ENCODE results near the gene SCG5. TPM values are rescaled to one million over a fixed set of nuclear protein-coding genes. Genes with fewer than 3 reads are reported as not detected.

SCG5 gene
- total RNA-seq, 1 donor from 2014 or later = 8.4 TPM

- peaks cover 12 to 18% (median 12%) of the 10 kb centered on the region in 3 donors for H3K4me1 ChIP-seq (ENCODE audit: control insufficient read depth in 3 of 3, insufficient read depth in 3 of 3, low read length in 3 of 3)
- no peaks in the 10 kb centered on the region for H3K9me3 ChIP-seq (ENCODE audit: control insufficient read depth in 3 of 3, low read length in 3 of 3)
- peaks cover 48 to 58% (median 52%) of the 10 kb centered on the region in 3 donors for H3K27me3 ChIP-seq (ENCODE audit: control insufficient read depth in 3 of 3, insufficient read depth in 3 of 3, low read length in 3 of 3)
- H3K9ac ChIP-seq (ENCODE audit: low read depth in 1 of 3, low read length in 3 of 3) = peak overlapping the region in 2 of 3 donors; percentile 8 to 33
- H3K4me3 ChIP-seq (ENCODE audit: low read length in 3 of 3) = peak overlapping the region in 2 of 3 donors; percentile 52 to 54
- H3K27ac ChIP-seq (ENCODE audit: low read depth, low read length) = no peak overlapping the region
- no peaks in the 10 kb centered on the region for H3K36me3 ChIP-seq (ENCODE audit: control insufficient read depth in 3 of 3, insufficient read depth in 3 of 3, low read length in 3 of 3)
Measured at GRCh38 chr15:32718821-32719716, 77.6 kb downstream of the SCG5 start.

DNA sequence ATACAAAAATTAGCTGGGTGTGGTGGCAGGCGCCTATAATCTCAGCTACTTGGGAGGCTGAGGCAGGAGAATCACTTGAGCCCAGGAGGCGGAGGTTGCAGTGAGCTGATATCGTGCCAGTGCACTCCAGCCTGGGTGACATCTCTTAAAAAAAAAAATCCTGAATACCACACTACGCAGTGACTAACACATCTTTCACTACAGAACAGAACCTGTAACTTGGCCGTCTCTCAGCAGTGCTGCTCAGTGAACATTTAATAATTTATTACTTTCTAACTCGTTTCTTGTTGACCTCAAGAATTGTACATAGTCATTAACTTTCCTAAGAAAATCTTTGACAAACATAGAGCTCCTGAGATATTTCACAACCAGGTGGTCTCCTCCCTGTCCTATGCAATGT lies 80.1 kb downstream of the SCG5 start:
- peaks cover 0 to 2% (median 0%) of the 10 kb centered on the region in 3 donors for H3K9me3 ChIP-seq (ENCODE audit: control insufficient read depth in 3 of 3, low read length in 3 of 3)
- no peak overlapping the region for H3K9ac ChIP-seq (ENCODE audit: low read depth in 1 of 3, low read length in 3 of 3)
- H3K4me1 ChIP-seq (ENCODE audit: control insufficient read depth in 3 of 3, insufficient read depth in 3 of 3, low read length in 3 of 3) = peaks cover 12 to 18% (median 12%) of the 10 kb centered on the region in 3 donors
- no peaks in the 10 kb centered on the region for H3K36me3 ChIP-seq (ENCODE audit: control insufficient read depth in 3 of 3, insufficient read depth in 3 of 3, low read length in 3 of 3)
- H3K4me3 ChIP-seq (ENCODE audit: low read length in 3 of 3) = no peak overlapping the region
- H3K27me3 ChIP-seq (ENCODE audit: control insufficient read depth in 3 of 3, insufficient read depth in 3 of 3, low read length in 3 of 3) = peaks cover 33 to 36% (median 36%) of the 10 kb centered on the region in 3 donors
- H3K27ac ChIP-seq (ENCODE audit: low read depth, low read length) = no peak overlapping the region

DNA sequence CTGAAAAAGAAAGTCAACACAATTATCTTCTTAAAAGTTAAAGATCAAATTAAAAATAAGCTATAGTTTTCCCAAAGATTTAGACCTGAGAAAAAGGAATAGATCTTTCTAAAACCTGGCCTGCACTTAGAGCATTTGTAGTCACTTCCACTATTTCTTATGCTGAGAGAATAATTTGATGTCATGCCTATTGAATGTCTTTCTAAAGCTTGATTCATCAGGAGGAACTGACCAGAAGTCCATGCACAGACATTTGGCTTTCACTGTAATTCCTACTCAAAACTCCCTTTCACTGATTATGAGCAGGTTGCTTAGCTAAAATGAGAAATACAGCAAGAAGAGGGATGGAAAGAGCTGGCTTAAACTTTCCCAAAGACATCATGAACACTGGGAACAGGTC lies 80.6 kb downstream of the SCG5 start:
- peaks cover 12 to 18% (median 12%) of the 10 kb centered on the region in 3 donors for H3K4me1 ChIP-seq (ENCODE audit: control insufficient read depth in 3 of 3, insufficient read depth in 3 of 3, low read length in 3 of 3)
- no peak overlapping the region for H3K9ac ChIP-seq (ENCODE audit: low read depth in 1 of 3, low read length in 3 of 3)
- peaks cover 27 to 31% (median 31%) of the 10 kb centered on the region in 3 donors for H3K27me3 ChIP-seq (ENCODE audit: control insufficient read depth in 3 of 3, insufficient read depth in 3 of 3, low read length in 3 of 3)
- H3K4me3 ChIP-seq (ENCODE audit: low read length in 3 of 3) = no peak overlapping the region
- no peak overlapping the region for H3K27ac ChIP-seq (ENCODE audit: low read depth, low read length)
- H3K9me3 ChIP-seq (ENCODE audit: control insufficient read depth in 3 of 3, low read length in 3 of 3) = peaks cover 0 to 2% (median 0%) of the 10 kb centered on the region in 3 donors
- H3K36me3 ChIP-seq (ENCODE audit: control insufficient read depth in 3 of 3, insufficient read depth in 3 of 3, low read length in 3 of 3) = no peaks in the 10 kb centered on the region

DNA sequence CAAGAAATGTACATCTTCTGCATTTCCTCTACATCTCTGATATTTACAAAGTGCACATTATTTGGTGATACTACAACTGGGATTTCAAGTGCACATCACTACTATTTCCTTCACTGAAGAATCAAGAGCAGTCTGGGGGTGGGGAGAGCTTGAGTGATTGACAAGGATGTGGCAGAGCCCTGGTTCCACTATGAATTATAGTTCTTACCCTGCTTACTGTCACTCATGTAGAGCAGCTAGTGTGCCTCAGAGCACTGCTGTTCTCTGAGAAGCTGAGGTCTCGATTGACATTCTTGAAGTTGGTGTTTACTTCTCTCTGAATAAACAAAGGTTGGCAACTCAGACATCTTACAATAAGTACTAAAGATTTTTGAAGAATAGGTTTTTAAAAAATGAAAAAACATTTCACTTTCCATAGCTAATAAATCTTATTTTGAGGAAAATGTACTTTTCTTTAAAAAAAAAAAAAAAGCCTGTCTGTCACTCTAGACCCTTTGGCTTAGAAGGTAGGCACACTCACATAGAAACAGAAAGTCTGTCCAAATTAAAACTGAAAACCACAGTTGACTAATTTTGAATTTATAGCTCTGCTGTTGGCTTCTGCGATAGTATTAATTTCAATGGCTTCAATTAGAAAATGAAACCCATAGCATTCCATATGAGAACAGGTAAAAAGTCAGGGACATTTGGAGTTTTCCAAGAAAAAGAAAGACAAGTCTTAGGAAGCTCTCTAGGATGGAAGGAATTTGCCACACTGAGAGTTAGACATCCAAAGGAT lies 81.8 kb downstream of the SCG5 start:
- no peaks in the 10 kb centered on the region for H3K36me3 ChIP-seq (ENCODE audit: control insufficient read depth in 3 of 3, insufficient read depth in 3 of 3, low read length in 3 of 3)
- H3K4me1 ChIP-seq (ENCODE audit: control insufficient read depth in 3 of 3, insufficient read depth in 3 of 3, low read length in 3 of 3) = peaks cover 8 to 11% (median 10%) of the 10 kb centered on the region in 3 donors
- peaks cover 0 to 5% (median under 1%) of the 10 kb centered on the region in 3 donors for H3K9me3 ChIP-seq (ENCODE audit: control insufficient read depth in 3 of 3, low read length in 3 of 3)
- H3K27ac ChIP-seq (ENCODE audit: low read depth, low read length) = no peak overlapping the region
- no peak overlapping the region for H3K4me3 ChIP-seq (ENCODE audit: low read length in 3 of 3)
- no peak overlapping the region for H3K9ac ChIP-seq (ENCODE audit: low read depth in 1 of 3, low read length in 3 of 3)
- H3K27me3 ChIP-seq (ENCODE audit: control insufficient read depth in 3 of 3, insufficient read depth in 3 of 3, low read length in 3 of 3) = peaks cover 17 to 21% (median 20%) of the 10 kb centered on the region in 3 donors

DNA sequence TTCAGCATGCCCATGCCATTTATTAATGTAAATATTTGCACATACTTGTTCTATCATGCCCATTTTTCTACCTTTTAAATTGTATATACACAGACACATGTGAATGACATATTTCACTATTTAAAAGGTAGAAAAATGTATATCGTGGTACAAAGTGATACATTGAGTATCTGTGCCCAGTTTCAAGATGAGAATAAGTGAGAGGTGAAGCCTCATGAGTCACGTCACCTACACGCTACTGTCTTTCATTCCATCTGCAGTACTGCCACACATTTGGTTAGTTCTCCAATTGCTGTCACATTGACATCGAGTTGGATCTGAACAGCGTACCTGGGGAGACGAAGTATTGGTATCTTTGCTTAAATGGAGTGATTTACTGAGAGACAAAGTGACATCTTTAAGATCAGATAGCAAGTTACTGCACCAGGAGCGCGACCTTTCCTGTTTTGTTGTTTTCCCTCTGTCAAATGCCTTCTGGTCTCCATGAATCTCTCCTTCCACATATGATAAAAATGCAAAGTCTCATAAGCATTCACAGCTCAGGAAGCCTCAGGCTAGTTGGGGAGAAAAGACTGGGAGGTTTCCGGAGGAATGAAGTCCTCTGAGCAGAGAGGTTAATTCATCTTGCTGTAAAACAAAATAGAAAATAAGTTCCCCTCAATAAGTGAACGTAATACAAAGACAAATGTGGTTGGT lies 88.3 kb downstream of the SCG5 start:
- Histone ChIP-seq H3K4me1 (ENCODE audit: control insufficient read depth in 3 of 3, insufficient read depth in 3 of 3, low read length in 3 of 3) (no peaks in the 10 kb centered on the region), H3K9me3 (ENCODE audit: control insufficient read depth in 3 of 3, low read length in 3 of 3) (peaks cover 2 to 7% (median 3%) of the 10 kb centered on the region in 3 donors), H3K27me3 (ENCODE audit: control insufficient read depth in 3 of 3, insufficient read depth in 3 of 3, low read length in 3 of 3) (peaks cover 0 to 10% (median 0%) of the 10 kb centered on the region in 3 donors), H3K27ac (ENCODE audit: low read depth, low read length) (no peak overlapping the region), H3K36me3 (ENCODE audit: control insufficient read depth in 3 of 3, insufficient read depth in 3 of 3, low read length in 3 of 3) (no peaks in the 10 kb centered on the region), H3K4me3 (ENCODE audit: low read length in 3 of 3) (no peak overlapping the region), H3K9ac (ENCODE audit: low read depth in 1 of 3, low read length in 3 of 3) (no peak overlapping the region)

GRCh38 chr15:32730677-32731654 lies 89.5 kb downstream of the SCG5 start:
- Histone ChIP-seq H3K4me3 (ENCODE audit: low read length in 3 of 3) (no peak overlapping the region), H3K36me3 (ENCODE audit: control insufficient read depth in 3 of 3, insufficient read depth in 3 of 3, low read length in 3 of 3) (no peaks in the 10 kb centered on the region), H3K27ac (ENCODE audit: low read depth, low read length) (no peak overlapping the region), H3K9ac (ENCODE audit: low read depth in 1 of 3, low read length in 3 of 3) (no peak overlapping the region), H3K9me3 (ENCODE audit: control insufficient read depth in 3 of 3, low read length in 3 of 3) (peaks cover 2 to 5% (median 3%) of the 10 kb centered on the region in 3 donors), H3K4me1 (ENCODE audit: control insufficient read depth in 3 of 3, insufficient read depth in 3 of 3, low read length in 3 of 3) (no peaks in the 10 kb centered on the region), H3K27me3 (ENCODE audit: control insufficient read depth in 3 of 3, insufficient read depth in 3 of 3, low read length in 3 of 3) (peaks cover 0 to 10% (median 0%) of the 10 kb centered on the region in 3 donors)

DNA sequence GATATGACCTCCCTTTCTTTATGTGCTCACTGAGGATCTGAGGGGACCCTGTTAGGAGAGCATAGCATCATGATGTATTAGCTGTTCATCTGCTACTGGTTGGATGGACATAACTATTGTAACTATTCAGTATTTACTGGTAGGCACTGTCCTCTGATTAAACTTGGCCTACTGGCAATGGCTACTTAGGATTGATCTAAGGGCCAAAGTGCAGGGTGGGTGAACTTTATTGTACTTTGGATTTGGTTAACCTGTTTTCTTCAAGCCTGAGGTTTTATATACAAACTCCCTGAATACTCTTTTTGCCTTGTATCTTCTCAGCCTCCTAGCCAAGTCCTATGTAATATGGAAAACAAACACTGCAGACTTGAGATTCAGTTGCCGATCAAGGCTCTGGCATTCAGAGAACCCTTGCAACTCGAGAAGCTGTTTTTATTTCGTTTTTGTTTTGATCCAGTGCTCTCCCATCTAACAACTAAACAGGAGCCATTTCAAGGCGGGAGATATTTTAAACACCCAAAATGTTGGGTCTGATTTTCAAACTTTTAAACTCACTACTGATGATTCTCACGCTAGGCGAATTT lies 91.2 kb downstream of the SCG5 start:
- no peak overlapping the region for H3K4me3 ChIP-seq (ENCODE audit: low read length in 3 of 3)
- no peak overlapping the region for H3K9ac ChIP-seq (ENCODE audit: low read depth in 1 of 3, low read length in 3 of 3)
- peaks cover 0 to 10% (median 0%) of the 10 kb centered on the region in 3 donors for H3K27me3 ChIP-seq (ENCODE audit: control insufficient read depth in 3 of 3, insufficient read depth in 3 of 3, low read length in 3 of 3)
- H3K4me1 ChIP-seq (ENCODE audit: control insufficient read depth in 3 of 3, insufficient read depth in 3 of 3, low read length in 3 of 3) = no peaks in the 10 kb centered on the region
- H3K9me3 ChIP-seq (ENCODE audit: control insufficient read depth in 3 of 3, low read length in 3 of 3) = peaks cover 2 to 5% (median 3%) of the 10 kb centered on the region in 3 donors
- no peaks in the 10 kb centered on the region for H3K36me3 ChIP-seq (ENCODE audit: control insufficient read depth in 3 of 3, insufficient read depth in 3 of 3, low read length in 3 of 3)
- no peak overlapping the region for H3K27ac ChIP-seq (ENCODE audit: low read depth, low read length)

- peaks cover 0 to 10% (median 0%) of the 10 kb centered on the region in 3 donors for H3K27me3 ChIP-seq (ENCODE audit: control insufficient read depth in 3 of 3, insufficient read depth in 3 of 3, low read length in 3 of 3)
- H3K27ac ChIP-seq (ENCODE audit: low read depth, low read length) = no peak overlapping the region
- H3K4me1 ChIP-seq (ENCODE audit: control insufficient read depth in 3 of 3, insufficient read depth in 3 of 3, low read length in 3 of 3) = no peaks in the 10 kb centered on the region
- no peak overlapping the region for H3K9ac ChIP-seq (ENCODE audit: low read depth in 1 of 3, low read length in 3 of 3)
- H3K9me3 ChIP-seq (ENCODE audit: control insufficient read depth in 3 of 3, low read length in 3 of 3) = peaks cover 2 to 4% (median 3%) of the 10 kb centered on the region in 3 donors
- no peaks in the 10 kb centered on the region for H3K36me3 ChIP-seq (ENCODE audit: control insufficient read depth in 3 of 3, insufficient read depth in 3 of 3, low read length in 3 of 3)
- H3K4me3 ChIP-seq (ENCODE audit: low read length in 3 of 3) = no peak overlapping the region
Measured at GRCh38 chr15:32733281-32733680, 91.8 kb downstream of the SCG5 start.
